SK-N-DZ (cell line): ENCODE measurements around the gene NKTR.

ENCODE experiments used
- DNase-seq: peaks from one replicate; pipeline ENCODE4 v3.0.0-alpha.2; 2015; ENCODE audit warnings: low spot score

NKTR gene

GRCh38 chr3:42681361-42682038 lies 81.0 kb downstream of the NKTR start:
- no peak for DNase-seq

GRCh38 chr3:42682301-42683070 lies 82.0 kb downstream of the NKTR start:
- no peak for DNase-seq

DNA sequence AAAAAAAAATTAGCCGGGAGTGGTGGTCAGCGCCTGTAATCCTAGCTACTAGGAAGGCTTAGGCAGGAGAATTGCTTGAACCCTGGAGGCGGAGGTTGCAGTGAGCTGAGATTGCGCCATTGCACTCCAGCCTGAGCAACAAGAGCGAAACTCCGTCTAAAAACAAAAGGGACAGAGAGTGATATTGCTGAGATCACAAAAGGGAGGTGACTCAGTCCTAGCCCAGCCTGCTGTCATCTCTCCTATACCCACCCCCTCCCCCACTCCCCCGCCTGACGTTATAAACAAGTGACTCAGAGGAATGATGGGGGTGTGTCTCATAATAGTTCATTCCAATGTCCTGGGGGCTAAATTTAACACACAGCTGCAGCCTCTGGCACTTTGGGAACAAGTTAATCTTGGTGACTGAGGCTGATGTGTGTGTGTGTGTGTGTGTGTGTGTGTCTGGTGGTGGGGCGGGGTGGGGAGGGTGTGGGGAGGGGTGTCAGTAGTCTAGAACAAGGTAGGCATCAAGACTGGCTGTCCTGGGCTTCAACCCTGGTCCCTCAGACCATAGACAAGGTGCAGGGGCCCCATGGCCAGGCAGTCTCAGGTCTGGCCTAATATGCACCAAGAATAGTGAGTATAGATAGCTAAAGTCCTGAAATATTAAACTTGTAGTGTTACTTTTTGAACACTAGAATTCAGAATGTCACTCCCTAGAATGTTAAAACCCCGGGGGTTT lies 83.6 kb downstream of the NKTR start:
- DNase-seq = no peak

- DNase-seq = no peak
Measured at GRCh38 chr3:42684632-42685362, 84.3 kb downstream of the NKTR start.

DNA sequence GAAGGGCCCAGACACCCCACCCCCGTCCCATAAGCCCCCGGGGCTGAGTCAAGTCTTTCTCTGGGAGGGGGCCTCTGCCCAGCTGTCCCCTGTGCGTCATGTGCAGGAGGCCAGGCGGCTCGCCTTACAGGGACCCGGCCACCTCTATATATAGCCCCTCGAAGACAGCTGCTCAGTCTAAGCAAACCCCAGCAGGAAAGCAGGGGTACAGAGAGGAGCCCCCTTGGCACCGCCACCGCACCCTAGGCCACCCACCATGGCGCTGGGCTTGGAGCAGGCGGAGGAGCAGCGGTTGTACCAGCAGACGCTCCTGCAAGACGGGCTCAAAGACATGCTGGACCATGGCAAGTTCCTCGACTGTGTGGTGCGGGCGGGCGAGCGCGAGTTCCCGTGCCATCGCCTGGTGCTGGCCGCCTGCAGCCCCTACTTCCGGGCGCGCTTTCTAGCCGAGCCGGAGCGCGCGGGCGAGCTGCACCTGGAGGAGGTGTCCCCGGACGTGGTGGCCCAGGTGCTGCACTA lies 84.9 kb downstream of the NKTR start, which contains the start of gene KLHL40:
TSS of gene KLHL40 (plus strand) at position 175 of the 519 bp plus-strand sequence. CDS start at position 257, 82 bp downstream.
- no peak for DNase-seq

DNA sequence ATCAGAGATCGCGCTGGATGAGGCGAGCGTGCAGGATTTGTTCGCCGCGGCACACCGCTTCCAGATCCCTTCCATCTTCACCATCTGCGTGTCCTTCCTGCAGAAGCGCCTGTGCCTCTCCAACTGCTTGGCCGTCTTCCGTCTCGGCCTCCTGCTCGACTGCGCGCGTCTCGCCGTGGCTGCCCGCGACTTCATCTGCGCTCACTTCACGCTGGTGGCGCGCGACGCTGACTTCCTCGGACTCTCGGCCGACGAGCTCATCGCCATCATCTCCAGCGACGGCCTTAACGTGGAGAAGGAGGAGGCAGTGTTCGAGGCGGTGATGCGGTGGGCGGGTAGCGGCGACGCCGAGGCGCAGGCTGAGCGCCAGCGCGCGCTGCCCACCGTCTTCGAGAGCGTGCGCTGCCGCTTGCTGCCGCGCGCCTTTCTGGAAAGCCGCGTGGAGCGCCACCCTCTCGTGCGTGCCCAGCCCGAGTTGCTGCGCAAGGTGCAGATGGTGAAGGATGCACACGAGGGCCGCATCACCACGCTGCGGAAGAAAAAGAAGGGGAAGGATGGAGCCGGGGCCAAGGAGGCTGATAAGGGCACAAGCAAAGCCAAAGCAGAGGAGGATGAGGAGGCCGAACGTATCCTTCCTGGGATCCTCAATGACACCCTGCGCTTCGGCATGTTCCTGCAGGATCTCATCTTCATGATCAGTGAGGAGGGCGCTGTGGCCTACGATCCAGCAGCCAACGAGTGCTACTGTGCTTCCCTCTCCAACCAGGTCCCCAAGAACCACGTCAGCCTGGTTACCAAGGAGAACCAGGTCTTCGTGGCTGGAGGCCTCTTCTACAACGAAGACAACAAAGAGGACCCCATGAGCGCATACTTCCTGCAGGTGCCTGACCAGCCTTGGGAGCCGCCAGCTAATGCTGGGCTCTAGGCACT lies 85.7 kb downstream of the NKTR start:
- no peak for DNase-seq

DNA sequence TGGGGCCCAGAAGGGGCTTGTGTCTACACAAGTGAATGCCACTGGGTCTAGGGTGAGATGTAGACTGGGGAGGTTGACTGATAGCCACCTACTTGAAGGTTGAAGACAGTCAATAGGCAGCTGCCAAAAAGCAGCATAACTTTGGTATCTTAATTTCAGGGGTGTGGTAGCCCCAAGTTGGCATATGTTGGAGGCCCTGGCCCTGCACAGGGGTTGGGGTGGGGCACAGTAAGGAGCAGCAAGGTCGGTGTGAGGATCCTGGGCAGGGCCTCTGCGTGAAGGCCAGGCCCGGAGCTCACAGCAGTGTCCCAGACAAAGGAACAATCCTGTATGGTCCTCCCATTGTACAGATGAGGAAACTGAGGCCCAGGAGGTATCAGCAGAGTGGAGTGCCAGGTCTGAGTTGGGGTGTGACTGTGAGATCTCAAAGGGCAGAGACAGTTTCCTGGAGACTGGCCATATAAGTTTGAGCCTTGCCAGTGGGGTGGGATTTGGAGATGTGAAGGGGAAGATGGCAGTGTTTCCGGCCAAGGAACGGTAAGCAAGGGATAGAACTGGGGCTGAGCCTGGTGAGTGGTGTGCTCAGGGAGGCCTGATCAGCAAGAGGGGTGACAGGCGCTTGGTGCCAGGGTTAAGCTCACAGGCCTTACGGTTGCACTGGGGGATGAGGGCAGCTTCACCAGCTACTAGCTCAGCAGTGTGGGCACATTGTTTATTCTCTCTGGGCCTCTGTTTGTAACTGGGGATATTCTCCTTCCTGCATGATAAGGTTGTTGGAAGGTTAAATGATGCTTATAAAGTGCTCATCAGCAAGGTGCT lies 86.6 kb downstream of the NKTR start:
- no peak for DNase-seq

GRCh38 chr3:42688016-42688415 lies 87.5 kb downstream of the NKTR start:
- DNase-seq = no peak

DNA sequence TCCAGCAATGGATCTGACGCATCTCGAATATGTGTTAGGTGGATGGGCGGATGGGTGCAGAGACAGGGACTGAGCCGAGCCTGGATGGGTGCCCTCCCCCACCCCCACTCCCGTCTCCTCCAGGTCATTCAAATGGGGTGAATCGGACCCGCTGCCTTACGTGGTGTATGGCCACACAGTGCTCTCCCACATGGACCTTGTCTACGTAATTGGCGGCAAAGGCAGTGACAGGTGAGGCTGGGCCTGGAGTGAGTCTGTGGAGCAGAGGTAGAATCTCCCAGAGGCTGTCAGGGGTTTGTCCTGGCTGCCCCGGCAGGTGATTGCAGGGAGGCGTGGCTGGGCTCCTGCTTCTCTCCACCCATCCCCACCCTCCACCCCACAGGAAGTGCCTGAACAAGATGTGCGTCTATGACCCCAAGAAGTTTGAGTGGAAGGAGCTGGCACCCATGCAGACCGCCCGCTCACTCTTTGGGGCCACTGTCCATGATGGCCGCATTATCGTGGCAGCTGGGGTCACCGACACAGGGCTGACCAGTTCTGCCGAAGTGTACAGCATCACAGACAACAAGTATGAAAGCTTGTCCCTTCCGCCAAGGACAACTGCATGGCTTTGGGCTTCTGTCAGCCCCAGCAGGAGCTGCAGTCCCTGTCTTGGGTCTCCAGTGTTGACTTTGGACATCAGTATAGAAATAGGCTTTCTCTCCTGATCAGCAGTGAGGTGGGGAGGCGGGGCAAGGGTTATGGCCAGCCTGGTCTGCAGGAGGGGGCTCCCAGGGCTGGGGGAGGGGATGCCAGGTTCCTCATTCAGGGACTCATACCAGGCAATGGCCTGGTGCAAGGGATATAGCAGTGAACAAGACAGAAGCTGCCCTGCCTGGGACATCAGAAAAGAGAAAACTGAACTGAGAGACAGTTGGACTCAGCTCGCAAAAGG lies 88.3 kb downstream of the NKTR start:
- no peak for DNase-seq

DNA sequence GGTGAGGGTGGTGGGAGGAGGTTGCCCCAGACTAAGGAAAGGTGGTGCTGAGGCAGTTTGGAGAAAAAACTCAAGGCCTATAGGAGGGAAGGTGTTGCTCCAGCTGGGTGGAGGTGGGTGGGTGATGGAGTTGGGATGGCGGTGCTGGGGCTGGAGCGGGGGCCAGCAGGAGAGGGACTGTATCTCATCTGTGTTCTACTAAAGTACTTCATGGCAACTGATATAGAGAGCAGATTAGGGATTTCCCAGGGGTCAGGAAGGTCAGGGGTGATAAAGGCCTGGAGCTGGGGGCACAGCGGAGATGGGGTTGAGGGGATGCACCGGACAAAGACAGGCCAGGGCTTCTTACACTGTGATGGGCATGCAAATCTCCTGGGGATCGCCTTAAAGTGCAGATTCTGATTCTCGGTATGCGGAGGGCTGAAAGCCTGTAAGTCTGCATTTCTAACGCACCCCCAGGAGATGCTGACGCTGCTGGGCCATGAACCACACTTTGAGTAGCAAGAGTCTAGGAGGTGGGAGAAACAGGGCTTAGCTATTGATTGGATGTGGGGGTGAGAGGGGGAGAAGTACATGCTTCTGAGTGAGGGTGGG lies 89.0 kb downstream of the NKTR start:
- DNase-seq = no peak

- DNase-seq = no peak
Measured at GRCh38 chr3:42690191-42690590, 89.7 kb downstream of the NKTR start.

DNA sequence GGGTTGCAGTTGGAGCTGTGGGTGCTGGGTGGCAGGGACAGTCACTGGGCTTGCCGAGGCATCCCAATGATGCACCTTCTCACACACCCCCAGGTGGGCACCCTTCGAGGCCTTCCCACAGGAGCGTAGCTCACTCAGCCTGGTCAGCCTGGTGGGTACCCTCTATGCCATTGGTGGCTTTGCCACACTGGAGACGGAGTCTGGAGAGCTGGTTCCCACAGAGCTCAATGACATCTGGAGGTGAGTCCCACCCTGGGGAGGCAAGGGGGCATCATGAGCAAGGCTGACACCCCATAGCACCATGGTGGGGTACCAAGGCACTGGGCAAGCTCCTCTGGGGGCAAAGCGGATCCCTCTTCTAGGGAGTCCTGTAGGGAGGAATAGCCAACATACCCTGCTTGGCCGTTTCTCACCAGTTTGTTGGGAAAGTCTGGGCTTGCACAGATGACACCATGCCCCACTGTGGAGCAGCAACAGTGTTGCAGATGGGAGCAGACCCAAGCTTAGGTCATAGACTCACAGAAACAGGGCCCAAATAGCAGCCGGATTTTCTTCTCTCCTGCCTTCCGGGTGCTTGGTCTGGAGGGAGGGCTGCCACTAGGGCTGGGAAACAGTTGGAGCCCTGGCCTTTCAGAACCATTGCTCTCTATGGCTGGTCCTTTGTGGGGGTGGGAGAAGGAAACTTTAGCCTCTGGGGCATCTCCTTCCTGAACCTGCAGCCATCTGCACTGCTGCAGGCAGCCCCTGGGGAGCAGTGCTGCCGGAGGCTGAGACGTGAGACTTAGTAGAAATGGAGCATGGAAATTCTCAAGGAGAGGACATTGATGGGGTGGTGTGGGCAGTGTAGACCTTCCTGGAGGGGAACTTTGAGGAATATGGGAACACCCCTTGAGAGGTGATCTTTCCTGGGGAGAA lies 90.5 kb downstream of the NKTR start:
- DNase-seq = no peak

DNA sequence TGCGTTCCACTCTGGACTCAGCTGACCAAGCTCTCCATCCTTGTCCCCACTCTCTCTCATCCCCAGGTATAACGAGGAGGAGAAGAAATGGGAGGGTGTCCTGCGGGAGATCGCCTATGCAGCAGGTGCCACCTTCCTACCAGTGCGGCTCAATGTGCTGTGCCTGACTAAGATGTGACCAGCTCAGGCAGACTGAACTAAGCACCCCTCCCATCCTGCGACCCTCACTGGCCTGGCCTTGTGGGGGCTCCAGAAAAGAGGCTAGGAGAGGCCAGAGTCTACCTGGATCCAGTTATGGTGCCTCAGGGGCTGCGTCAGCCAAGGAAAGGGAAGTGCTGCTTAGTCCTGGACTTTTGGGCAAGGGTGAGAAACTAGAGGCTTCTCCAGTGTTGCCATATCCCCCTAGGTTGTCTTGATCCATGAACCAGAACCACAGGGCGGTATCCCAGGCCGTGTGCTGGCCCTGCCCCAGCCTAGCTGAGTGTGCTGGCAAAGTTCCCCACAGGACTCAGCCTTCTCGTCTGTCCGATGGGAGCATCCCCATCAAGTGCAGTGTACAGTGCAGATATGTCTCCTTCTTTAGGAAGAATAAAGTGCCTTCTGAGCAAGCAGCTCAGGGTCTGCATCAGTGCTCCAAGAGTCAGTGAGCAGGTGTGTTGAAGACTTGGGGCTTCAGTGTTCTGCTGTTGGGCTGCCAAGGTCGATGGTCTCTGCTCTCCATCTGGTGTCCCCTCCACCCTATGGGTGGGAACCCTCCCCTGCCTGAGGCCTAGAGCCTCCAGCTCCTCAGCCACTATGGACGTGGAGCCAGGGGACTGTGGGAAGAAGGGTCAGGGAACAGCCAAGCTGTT lies 91.6 kb downstream of the NKTR start:
- no peak for DNase-seq

- no peak for DNase-seq
Measured at GRCh38 chr3:42692667-42693529, 92.4 kb downstream of the NKTR start.

GRCh38 chr3:42693530-42693930 lies 93.0 kb downstream of the NKTR start:
- DNase-seq = no peak
